ENCODE data around the gene TMEM233.

The TMEM233 gene

GRCh38 chr12:119593578-119594398, at the start of gene TMEM233:
Gene TMEM233, plus strand, starts transcription at chr12:119593774. Its CDS starts 75 bp downstream, at chr12:119593849.
- no peak for DNase-seq (ENCODE audit: low read depth)

- DNase-seq (ENCODE audit: low read depth), result peak; percentile 35
Measured at GRCh38 chr12:119544765-119545625, 48.6 kb upstream of the TMEM233 start.

DNA sequence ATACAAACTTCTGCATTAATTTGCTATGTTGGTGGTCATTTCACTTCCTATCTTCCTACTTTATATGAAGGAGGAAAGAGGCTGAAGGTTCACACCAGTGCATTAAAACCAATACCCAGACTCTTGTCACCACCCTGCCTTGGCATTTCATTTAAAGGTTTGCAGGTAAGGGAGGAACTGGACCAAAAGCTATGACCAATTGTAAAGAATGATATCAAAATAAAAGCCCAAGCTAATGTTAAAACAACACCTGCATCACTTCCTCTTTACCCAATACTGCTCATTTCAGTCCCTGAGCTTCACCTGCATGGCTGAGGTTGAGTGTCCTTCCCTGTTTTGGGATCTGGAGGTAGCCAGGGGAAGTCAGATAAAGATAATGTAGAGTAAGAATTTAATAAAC, 47.2 kb upstream of the TMEM233 start:
- no peak for DNase-seq (ENCODE audit: low read depth)

GRCh38 chr12:119547001-119547400, 46.6 kb upstream of the TMEM233 start:
- no peak for DNase-seq (ENCODE audit: low read depth)

DNA sequence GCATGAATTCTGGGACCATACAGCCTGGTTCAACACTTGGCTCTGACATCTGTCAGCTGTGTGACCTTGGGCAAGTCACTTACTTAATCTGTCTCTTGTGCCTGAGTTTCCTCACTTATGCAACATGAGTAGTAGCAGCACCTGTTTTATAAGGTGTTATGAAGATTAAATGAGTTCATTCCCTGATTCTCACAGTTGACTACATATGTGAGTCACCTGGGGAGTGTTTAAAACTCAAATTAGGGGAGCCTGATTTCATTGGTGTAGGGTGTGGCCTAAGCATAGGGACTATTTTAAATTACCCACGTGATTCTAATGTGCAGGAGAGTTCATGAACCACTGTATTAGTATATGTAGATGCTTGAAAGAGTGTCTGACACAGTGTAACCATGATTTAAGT, 36.7 kb upstream of the TMEM233 start:
- no peak for DNase-seq (ENCODE audit: low read depth)

DNA sequence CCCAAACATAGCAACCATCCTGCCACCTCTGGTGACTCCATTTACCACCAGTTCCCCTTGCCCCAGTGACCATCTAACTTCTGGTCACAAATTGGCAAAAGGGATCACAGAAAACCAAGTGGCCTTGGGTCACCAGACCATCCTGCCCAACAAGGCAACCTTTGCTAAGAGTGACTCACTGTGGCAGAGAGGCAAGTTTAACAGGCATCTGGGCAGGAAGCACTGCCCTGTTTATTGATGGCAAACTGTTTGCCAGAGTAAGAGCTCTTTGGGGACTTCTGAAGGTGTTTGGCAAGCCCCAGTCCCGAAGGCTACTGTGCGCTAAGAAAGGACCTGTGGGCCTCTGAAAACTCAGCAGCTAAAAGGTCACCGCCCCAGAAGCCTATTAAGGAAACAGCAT, 28.2 kb upstream of the TMEM233 start:
- DNase-seq (ENCODE audit: low read depth), result no peak

GRCh38 chr12:119570771-119571170, 22.8 kb upstream of the TMEM233 start:
- no peak for DNase-seq (ENCODE audit: low read depth)

DNA sequence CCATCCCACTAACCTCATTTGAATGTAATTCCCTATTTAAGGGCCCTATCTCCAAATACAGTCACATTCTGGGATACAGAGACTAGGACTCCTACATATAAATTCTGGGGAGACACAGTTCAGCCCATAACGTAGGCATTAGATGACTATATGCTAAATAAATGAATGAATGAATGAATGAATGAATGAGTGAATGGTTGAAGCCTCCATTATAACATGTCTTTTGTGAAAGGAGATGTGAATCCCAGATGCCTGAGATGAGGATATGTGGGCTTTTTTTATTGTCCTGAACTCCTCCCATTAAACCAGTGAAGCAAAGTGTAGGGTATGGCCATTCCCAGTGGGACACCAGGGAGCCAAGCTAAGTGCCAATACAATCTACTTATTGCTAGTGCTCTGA, 20.5 kb upstream of the TMEM233 start:
- DNase-seq (ENCODE audit: low read depth), result no peak

DNA sequence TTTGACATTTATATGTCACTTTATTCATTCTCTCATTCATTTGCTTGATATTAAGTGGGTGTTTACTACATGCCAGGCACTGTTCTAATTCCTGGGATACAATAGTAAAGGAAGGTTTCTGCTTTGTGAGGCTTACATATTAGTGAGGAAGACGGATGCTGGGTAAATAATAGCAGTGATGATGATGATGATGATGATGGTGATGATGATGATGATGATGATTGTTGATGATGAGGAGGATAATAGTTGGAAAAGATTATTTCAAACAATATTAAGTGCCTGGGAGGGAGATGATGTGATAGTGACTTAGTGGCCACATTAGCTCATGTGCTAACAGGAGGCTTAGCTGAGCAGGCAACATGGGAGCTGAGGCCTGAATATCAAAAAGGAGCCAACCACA, 19.3 kb upstream of the TMEM233 start:
- DNase-seq (ENCODE audit: low read depth), result no peak

GRCh38 chr12:119576118-119576810, 17.3 kb upstream of the TMEM233 start:
- no peak for DNase-seq (ENCODE audit: low read depth)

- DNase-seq (ENCODE audit: low read depth), result no peak
Measured at GRCh38 chr12:119576915-119577314, 16.7 kb upstream of the TMEM233 start.

- DNase-seq (ENCODE audit: low read depth), result peak; percentile 52
Measured at GRCh38 chr12:119578112-119578511, 15.5 kb upstream of the TMEM233 start.

DNA sequence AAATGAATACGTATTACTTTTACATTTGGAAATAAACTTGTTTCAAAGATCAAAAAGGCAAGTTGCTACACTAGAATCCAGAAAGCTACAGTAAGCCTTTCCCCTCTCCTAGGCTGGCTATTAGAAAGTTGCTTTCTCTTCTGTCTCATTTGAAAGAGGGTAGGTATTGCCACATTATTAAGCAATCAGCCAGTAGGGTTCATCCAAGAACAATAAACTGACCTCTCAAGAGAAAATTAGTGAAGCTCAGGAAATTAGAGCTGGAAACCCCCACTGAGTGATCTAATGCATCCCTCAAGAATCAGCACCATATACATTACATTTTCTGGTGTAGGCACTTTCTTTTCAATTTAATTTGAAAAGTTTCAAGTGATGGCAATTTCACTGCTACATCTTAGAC, 4.5 kb upstream of the TMEM233 start:
- DNase-seq (ENCODE audit: low read depth), result no peak

- DNase-seq (ENCODE audit: low read depth), result no peak
Measured at GRCh38 chr12:119589634-119590033, 3.9 kb upstream of the TMEM233 start.

- peak; percentile 39 for DNase-seq (ENCODE audit: low read depth)
Measured at GRCh38 chr12:119592232-119592631, 1.3 kb upstream of the TMEM233 start.

DNA sequence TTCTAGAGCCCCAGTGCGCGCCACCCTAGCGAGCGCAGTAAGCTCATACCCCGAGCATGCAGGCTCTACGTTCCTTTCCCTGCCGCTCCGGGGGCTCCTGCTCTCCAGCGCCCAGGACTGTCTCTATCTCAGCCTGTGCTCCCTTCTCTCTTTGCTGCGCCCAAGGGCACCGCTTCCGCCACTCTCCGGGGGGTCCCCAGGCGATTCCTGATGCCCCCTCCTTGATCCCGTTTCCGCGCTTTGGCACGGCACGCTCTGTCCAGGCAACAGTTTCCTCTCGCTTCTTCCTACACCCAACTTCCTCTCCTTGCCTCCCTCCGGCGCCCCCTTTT, 791 bp downstream of the TMEM233 start:
- DNase-seq (ENCODE audit: low read depth), result no peak

- no peak for DNase-seq (ENCODE audit: low read depth)
Measured at GRCh38 chr12:119594772-119595445, 1.3 kb downstream of the TMEM233 start.

DNA sequence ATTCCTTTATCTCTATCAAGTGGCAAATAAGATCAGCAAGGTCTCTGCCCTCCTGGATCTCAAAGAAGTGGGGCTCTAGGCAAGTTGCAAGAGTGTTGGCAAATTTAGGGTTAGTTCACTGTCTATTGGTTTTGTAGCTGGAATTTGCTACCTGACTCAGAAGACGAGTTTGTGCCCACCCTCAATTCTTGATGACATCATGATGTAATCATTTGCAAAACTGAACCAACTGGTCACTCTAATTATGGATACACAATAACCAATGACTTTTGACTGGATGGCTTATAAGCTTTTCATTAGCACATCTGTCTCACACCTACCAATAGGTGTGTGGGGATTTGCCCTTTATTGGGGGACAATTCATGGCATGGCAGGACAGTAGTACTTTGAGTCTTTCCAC, 4.6 kb downstream of the TMEM233 start:
- DNase-seq (ENCODE audit: low read depth), result no peak

GRCh38 chr12:119601877-119602733, 8.5 kb downstream of the TMEM233 start:
- no peak for DNase-seq (ENCODE audit: low read depth)

- DNase-seq (ENCODE audit: low read depth), result no peak
Measured at GRCh38 chr12:119602734-119603094, 9.1 kb downstream of the TMEM233 start.

- DNase-seq (ENCODE audit: low read depth), result no peak
Measured at GRCh38 chr12:119603767-119604166, 10.2 kb downstream of the TMEM233 start.
